HL-60 (cell line): Measurements from ENCODE around the gene MDN1.

ENCODE experiments used
- DNase-seq, 2 experiments: peaks; one replicate each; pipeline ENCODE4 v3.0.0-alpha.2; 2010 to 2020; ENCODE audit warnings: low read depth in 1 of 2, low spot score in 1 of 2
- H3K27ac ChIP-seq: fragments of 250-450 bp; sonication (Bioruptor Pico); replicated peaks from 2 replicates; pipeline ENCODE4 v1.5.1; 2020; ENCODE audit warnings: mild to moderate bottlenecking, moderate library complexity
- H3K27me3 ChIP-seq: fragments of 250-450 bp; sonication (Bioruptor Pico); 2 replicates; pipeline ENCODE4 v1.5.1; 2021; ENCODE audit warnings: mild to moderate bottlenecking, moderate library complexity; ENCODE audit not compliant: insufficient read depth, poor library complexity, severe bottlenecking
- H3K4me3 ChIP-seq: replicated peaks from 2 replicates; pipeline ENCODE4 v1.5.1; 2011; ENCODE audit warnings: mild to moderate bottlenecking, control low read depth, low read length; ENCODE audit not compliant: insufficient read depth
- GABPA ChIP-seq: IDR thresholded peaks from 2 replicates; pipeline ENCODE4 v1.6.1; 2012; ENCODE audit warnings: low read depth
- POLR2AphosphoS5 ChIP-seq: IDR thresholded peaks from 2 replicates; pipeline ENCODE4 v1.6.1; 2012; ENCODE audit warnings: low read depth
- SPI1 ChIP-seq: IDR thresholded peaks from 2 replicates; pipeline ENCODE4 v1.6.1; 2012; ENCODE audit warnings: low read depth, mild to moderate bottlenecking, borderline replicate concordance
- TF ChIP-seq, protein P1 (sequence below): IDR thresholded peaks from 2 replicates; pipeline ENCODE4 v1.6.1; 2012; ENCODE audit warnings: low read depth; ENCODE audit not compliant: insufficient replicate concordance
- TF ChIP-seq, protein P2 (sequence below): IDR thresholded peaks from one replicate; pipeline ENCODE4 v1.5.1; 2011; ENCODE audit warnings: low read length, control low read depth, inconsistent platforms; ENCODE audit not compliant: insufficient read depth

Gene MDN1

DNA sequence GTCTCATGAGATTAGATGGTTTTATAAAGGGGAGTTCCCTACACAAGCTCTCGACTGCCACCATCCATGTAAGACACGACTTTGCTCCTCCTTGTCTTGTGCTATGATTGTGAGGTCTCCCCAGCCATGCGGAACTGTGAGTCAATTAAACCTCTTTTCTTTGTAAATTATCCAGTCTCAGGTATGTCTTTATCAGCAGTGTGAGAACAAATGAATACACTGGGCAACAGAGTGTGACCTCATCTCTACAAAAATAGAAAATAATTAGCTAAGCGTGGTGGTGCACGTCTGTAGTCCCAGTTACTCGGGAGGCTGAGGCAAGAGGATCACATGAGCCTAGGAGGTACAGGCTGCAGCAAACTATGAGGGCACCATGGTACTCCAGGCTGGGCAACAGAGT, 51.3 kb downstream of the MDN1 start:
- H3K4me3 ChIP-seq = no peak overlapping the region
- TF ChIP-seq POLR2AphosphoS5 (no peak), GABPA (no peak), SPI1 (no peak)
- TF ChIP-seq, protein P1, sequence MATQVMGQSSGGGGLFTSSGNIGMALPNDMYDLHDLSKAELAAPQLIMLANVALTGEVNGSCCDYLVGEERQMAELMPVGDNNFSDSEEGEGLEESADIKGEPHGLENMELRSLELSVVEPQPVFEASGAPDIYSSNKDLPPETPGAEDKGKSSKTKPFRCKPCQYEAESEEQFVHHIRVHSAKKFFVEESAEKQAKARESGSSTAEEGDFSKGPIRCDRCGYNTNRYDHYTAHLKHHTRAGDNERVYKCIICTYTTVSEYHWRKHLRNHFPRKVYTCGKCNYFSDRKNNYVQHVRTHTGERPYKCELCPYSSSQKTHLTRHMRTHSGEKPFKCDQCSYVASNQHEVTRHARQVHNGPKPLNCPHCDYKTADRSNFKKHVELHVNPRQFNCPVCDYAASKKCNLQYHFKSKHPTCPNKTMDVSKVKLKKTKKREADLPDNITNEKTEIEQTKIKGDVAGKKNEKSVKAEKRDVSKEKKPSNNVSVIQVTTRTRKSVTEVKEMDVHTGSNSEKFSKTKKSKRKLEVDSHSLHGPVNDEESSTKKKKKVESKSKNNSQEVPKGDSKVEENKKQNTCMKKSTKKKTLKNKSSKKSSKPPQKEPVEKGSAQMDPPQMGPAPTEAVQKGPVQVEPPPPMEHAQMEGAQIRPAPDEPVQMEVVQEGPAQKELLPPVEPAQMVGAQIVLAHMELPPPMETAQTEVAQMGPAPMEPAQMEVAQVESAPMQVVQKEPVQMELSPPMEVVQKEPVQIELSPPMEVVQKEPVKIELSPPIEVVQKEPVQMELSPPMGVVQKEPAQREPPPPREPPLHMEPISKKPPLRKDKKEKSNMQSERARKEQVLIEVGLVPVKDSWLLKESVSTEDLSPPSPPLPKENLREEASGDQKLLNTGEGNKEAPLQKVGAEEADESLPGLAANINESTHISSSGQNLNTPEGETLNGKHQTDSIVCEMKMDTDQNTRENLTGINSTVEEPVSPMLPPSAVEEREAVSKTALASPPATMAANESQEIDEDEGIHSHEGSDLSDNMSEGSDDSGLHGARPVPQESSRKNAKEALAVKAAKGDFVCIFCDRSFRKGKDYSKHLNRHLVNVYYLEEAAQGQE = no peak
- TF ChIP-seq, protein P2, sequence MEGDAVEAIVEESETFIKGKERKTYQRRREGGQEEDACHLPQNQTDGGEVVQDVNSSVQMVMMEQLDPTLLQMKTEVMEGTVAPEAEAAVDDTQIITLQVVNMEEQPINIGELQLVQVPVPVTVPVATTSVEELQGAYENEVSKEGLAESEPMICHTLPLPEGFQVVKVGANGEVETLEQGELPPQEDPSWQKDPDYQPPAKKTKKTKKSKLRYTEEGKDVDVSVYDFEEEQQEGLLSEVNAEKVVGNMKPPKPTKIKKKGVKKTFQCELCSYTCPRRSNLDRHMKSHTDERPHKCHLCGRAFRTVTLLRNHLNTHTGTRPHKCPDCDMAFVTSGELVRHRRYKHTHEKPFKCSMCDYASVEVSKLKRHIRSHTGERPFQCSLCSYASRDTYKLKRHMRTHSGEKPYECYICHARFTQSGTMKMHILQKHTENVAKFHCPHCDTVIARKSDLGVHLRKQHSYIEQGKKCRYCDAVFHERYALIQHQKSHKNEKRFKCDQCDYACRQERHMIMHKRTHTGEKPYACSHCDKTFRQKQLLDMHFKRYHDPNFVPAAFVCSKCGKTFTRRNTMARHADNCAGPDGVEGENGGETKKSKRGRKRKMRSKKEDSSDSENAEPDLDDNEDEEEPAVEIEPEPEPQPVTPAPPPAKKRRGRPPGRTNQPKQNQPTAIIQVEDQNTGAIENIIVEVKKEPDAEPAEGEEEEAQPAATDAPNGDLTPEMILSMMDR = no peak

DNA sequence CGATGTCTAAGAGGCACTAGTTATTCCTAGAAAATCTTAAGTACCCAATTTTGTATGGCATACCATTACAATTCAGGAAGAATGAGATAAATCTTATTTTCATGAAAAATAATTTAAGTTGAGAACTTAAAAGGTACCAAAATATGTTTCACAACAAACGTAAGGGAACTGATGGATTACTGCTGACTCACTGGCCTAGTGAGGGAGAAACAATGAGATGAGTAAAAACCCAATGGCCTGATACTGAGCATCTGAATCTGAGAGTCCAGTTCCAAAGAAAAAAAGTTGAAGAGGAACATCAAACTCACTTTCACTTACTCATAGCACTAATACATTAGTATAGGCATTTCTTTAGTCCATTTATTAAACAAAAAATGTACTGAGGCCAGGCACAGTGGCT, 56.0 kb downstream of the MDN1 start:
- DNase-seq = no peak
- no peak for TF ChIP-seq GABPA
- TF ChIP-seq POLR2AphosphoS5 = no peak
- TF ChIP-seq, protein P1 = no peak
- Histone ChIP-seq H3K4me3 (no peak overlapping the region), H3K27ac (no peak overlapping the region), H3K27me3 (no peaks in the 10 kb centered on the region)

More for the DNA sequence above, 51.3 kb downstream of the MDN1 start:
- no peaks in the 10 kb centered on the region for H3K27me3 ChIP-seq
- H3K27ac ChIP-seq = no peak overlapping the region
- no peak for DNase-seq

DNA sequence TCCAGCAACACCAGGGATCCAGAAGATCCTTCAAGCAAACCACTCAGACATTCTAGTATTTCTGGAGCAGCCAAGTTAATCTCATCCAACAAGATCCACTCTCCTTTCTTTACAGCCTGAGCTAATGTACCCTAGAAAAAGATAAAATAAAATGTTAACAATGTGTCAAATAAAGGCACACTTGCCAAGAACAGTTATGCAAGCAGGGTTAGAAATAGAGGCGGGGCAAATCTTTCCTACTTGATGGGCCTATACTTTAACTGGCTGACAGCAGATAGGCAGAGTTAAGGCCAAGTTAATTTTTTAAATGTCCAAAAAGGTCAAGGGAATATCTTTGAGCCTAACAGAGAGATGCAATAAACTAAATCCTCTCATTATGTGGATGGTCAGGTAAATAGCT, 60.8 kb downstream of the MDN1 start:
- Histone ChIP-seq H3K27me3 (no peaks in the 10 kb centered on the region), H3K27ac (no peak overlapping the region), H3K4me3 (no peak overlapping the region)
- TF ChIP-seq, protein P2 = no peak
- no peak for TF ChIP-seq SPI1
- no peak for DNase-seq

DNA sequence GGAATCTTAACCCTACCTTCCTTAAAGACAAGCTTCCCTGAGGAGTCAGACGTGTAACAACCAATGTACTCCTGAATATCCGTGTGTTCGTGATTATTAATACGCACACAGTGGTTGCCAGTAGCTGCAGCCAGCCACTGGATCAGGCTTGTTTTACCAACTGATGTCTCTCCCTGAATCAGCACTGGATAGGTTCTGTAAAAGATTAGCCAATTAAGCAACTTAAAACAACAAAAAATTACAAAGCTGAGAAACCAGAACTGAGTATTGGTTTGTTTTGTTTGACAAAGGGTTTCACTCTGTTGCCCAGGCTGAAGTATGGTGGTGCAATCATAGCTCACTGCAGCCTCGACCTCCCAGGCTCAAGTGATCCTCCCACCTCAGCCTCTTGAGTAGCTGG, 69.3 kb downstream of the MDN1 start:
- TF ChIP-seq, protein P2 = no peak
- no peak for TF ChIP-seq SPI1
- TF ChIP-seq, protein P1 = no peak
- TF ChIP-seq POLR2AphosphoS5 = no peak
- TF ChIP-seq GABPA = no peak

More for the DNA sequence above, 69.3 kb downstream of the MDN1 start:
- no peak overlapping the region for H3K27ac ChIP-seq
- no peak overlapping the region for H3K4me3 ChIP-seq
- no peaks in the 10 kb centered on the region for H3K27me3 ChIP-seq
- DNase-seq = no peak
